Left lung (tissue), 10 donors: ENCODE data around the gene HYDIN. TPM values are rescaled to one million over a fixed set of nuclear protein-coding genes. Genes with fewer than 3 reads are reported as not detected.
"Not testable (repeated sequence)": the region's sequence is repeated elsewhere in the genome, so short reads cannot be mapped to it uniquely, and the experiment has no call there.

Experiments
- ATAC-seq: fragments of 200-7000 bp; cut with Tn5 transposase; one replicate; pipeline ENCODE4 v1.9.1; 2020; ENCODE audit warnings: moderate library complexity
- DNase-seq, 4 donors: peaks; one replicate each; pipeline ENCODE4 v3.0.0-alpha.2; 2013 to 2020
- H3K27ac ChIP-seq, 2 donors: fragments of 200-600 bp; sonication (generic) in 1 of 2; one replicate each; pipeline versions ENCODE4 v1.5.0 to v1.8.0; 2020 to 2021
- H3K27me3 ChIP-seq, 2 donors: fragments of 200-600 bp; sonication (generic) in 1 of 2; one replicate each; pipeline versions ENCODE4 v1.5.0 to v1.8.0; 2020 to 2021
- H3K36me3 ChIP-seq, 2 donors: fragments of 200-600 bp; sonication (generic) in 1 of 2; one replicate each; pipeline versions ENCODE4 v1.5.0 to v1.8.0; 2020 to 2021
- H3K4me1 ChIP-seq, 2 donors: fragments of 200-600 bp; one replicate each; pipeline ENCODE4 v1.8.0; 2021
- H3K4me3 ChIP-seq, 2 donors: fragments of 200-600 bp; sonication (generic) in 1 of 2; one replicate each; pipeline versions ENCODE4 v1.5.0 to v1.8.0; 2020 to 2021; ENCODE audit warnings: mild to moderate bottlenecking in 1 of 2
- H3K9me3 ChIP-seq, 2 donors: fragments of 200-600 bp; sonication (generic) in 1 of 2; one replicate each; pipeline versions ENCODE4 v1.5.0 to v1.8.0; 2020 to 2021
- intact Hi-C, 2 donors: fragments of 100-400 bp; cut with DNase I; formaldehyde crosslinking; loops; one replicate each; pipeline versions ENCODE4 v1.11.2 to v1.14.2; 2022
- polyA plus RNA-seq, 6 donors: library from polyadenylated mRNA; unstranded; fragments of 120-200 nt; gene quantifications; one replicate each; pipeline ENCODE4 v1.2.1, GENCODE V29; 2013; ENCODE audit not compliant: insufficient read length in 6 of 6
- total RNA-seq, 2 donors: library from RNA; stranded (reverse); fragmentation: NEBNext Ultra II Directional; extraction: Animal tissue kit (Norgen Biotek cat#: 25700); gene quantifications; one replicate each; pipeline ENCODE4 v1.2.1, GENCODE V29; 2021
- donor health status: DM: no; HTN: yes; CAD: no.
- donor health status: DM: no; HTN: no; CAD: no.

HYDIN gene
- total and polyA plus RNA-seq, 8 donors: 3.3 to 16.8 (median 12.4) TPM

GRCh38 chr16:70953824-70954223 is 276.7 kb downstream of the HYDIN start:
- intact Hi-C loops, ATAC-seq: not testable (repeated sequence)

GRCh38 chr16:70943551-70943950 is 287.0 kb downstream of the HYDIN start:
- H3K4me1 ChIP-seq, H3K9me3 ChIP-seq, intact Hi-C loops, H3K36me3 ChIP-seq, H3K27ac ChIP-seq, H3K4me3 ChIP-seq, ATAC-seq, H3K27me3 ChIP-seq: not testable (repeated sequence)
- DNase-seq: peak in 1 of 4 donors; percentile 59

More at GRCh38 chr16:70953824-70954223, 276.7 kb downstream of the HYDIN start:
- not testable (repeated sequence) for H3K4me3 ChIP-seq, H3K9me3 ChIP-seq, H3K36me3 ChIP-seq, DNase-seq, H3K4me1 ChIP-seq, H3K27me3 ChIP-seq, H3K27ac ChIP-seq

DNA sequence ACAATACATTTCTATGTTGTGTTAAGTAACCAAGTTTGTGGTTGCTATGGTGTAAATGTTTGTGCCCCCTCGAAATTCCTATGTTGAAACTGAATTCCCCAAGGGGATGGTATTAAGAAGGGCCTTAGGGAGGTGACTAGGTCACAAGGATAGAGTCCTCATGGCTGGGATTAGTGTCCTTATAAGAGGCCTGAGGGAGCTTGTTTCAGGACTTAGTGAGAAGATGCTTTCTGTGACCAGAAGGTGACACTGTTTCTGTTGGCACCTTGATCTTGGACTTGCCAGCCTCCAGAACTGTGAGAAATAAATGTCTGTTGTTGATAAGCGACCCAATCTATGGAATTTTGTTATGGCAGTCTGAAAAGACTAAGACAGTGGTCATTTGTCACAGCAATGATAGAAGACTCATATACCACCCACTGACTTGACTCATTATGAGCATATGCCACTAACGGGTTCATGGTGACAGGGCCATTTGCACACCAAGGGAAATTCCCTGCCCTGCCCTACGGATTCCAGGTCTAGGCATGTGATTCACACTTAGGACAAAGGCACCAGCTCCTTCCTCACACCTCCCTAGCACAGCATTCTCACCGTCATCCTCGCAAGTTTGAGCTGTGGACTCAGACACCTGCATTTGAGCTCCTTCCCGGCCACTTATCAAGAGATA is 290.7 kb downstream of the HYDIN start:
- H3K27ac ChIP-seq, DNase-seq, H3K4me1 ChIP-seq, H3K4me3 ChIP-seq, ATAC-seq, H3K36me3 ChIP-seq, H3K9me3 ChIP-seq, H3K27me3 ChIP-seq, intact Hi-C loops: not testable (repeated sequence)

- H3K9me3 ChIP-seq, H3K4me3 ChIP-seq, H3K27me3 ChIP-seq, H3K27ac ChIP-seq, H3K36me3 ChIP-seq, intact Hi-C loops, H3K4me1 ChIP-seq: not testable (repeated sequence)
- DNase-seq: peak in 1 of 4 donors; percentile 45
- peak; percentile 64 for ATAC-seq
Measured at GRCh38 chr16:70936781-70937525, 293.6 kb downstream of the HYDIN start.

- H3K9me3 ChIP-seq, DNase-seq, H3K36me3 ChIP-seq, ATAC-seq, H3K27ac ChIP-seq, H3K4me1 ChIP-seq, H3K4me3 ChIP-seq, intact Hi-C loops, H3K27me3 ChIP-seq: not testable (repeated sequence)
Measured at GRCh38 chr16:70935325-70935724, 295.2 kb downstream of the HYDIN start.

- ATAC-seq, DNase-seq, H3K9me3 ChIP-seq, H3K27ac ChIP-seq, H3K27me3 ChIP-seq, H3K36me3 ChIP-seq, H3K4me1 ChIP-seq, intact Hi-C loops, H3K4me3 ChIP-seq: not testable (repeated sequence)
Measured at GRCh38 chr16:70933746-70934145, 296.8 kb downstream of the HYDIN start.

- H3K27ac ChIP-seq, H3K4me1 ChIP-seq, ATAC-seq, intact Hi-C loops, H3K9me3 ChIP-seq, H3K27me3 ChIP-seq, H3K36me3 ChIP-seq, H3K4me3 ChIP-seq, DNase-seq: not testable (repeated sequence)
Measured at GRCh38 chr16:70930757-70931156, 299.8 kb downstream of the HYDIN start.

DNA sequence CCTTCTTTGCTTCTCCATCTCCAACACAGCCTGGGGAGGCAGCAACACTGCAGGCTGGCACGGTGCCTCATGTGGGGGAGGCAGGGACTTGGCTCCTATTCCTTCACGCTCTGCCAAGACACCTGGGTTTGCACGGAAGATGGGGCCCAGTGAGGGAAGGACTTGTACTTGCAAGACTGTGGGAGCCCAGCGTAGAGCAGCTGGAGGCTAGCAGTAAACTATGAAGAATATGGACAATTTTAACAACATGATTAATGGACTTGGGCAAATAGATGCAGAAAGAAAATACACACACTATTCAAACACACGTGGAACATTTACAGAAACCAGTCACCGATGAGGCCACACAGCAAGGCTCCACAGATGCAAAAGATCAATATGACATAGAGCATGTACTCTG is 308.4 kb downstream of the HYDIN start:
- DNase-seq: peak in 1 of 4 donors; percentile 5
- H3K4me3 ChIP-seq, H3K36me3 ChIP-seq, H3K4me1 ChIP-seq, ATAC-seq, H3K27me3 ChIP-seq, intact Hi-C loops, H3K9me3 ChIP-seq, H3K27ac ChIP-seq: not testable (repeated sequence)

DNA sequence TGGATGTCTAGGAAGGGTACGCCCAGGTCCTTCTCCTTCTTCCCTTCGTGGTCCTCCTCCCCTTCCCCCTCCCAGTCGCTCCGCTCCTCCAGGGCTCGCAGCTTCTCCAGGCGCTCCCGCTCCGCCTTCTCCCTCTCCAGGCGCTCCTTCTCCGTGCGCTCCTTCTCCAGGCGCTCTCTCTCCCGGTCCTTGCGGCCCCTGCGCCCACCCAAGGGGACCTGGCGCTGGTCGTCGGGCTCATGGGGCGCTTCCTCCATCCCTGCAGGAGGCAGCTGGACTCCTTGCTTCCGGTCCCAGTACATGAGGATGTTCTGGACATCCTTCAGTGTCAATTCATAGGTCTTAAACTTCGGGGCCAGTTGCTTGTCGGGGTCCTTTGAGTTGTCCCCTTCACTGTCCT is 309.9 kb downstream of the HYDIN start:
- ATAC-seq, H3K36me3 ChIP-seq, DNase-seq, intact Hi-C loops, H3K27me3 ChIP-seq, H3K4me3 ChIP-seq, H3K27ac ChIP-seq, H3K9me3 ChIP-seq, H3K4me1 ChIP-seq: not testable (repeated sequence)

- H3K4me3 ChIP-seq, H3K9me3 ChIP-seq, DNase-seq, H3K36me3 ChIP-seq, intact Hi-C loops, H3K4me1 ChIP-seq, ATAC-seq, H3K27ac ChIP-seq, H3K27me3 ChIP-seq: not testable (repeated sequence)
Measured at GRCh38 chr16:70888208-70888607, 342.3 kb downstream of the HYDIN start.

DNA sequence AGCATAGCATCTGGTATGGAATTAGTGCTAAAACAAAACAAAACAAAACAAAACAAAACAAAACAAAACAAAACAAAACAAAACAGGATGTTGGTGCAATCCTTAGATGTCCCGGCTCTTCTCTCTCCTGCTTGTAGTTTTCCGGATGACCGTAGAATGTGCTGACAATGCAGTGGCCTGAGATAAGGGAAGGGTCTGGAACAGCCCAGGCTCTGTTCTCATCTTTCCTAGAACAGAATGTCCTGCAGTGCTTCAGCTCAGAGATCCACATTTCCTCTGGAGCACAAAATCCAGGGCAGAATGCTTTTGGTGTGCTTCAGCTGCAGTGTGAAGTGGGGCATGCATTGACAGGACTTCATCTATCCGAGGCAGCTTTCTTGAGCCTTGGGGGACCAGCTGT is 345.9 kb downstream of the HYDIN start:
- H3K9me3 ChIP-seq, ATAC-seq, H3K27ac ChIP-seq, DNase-seq, intact Hi-C loops, H3K27me3 ChIP-seq, H3K4me1 ChIP-seq, H3K36me3 ChIP-seq, H3K4me3 ChIP-seq: not testable (repeated sequence)

GRCh38 chr16:70882311-70882710 is 348.2 kb downstream of the HYDIN start:
- intact Hi-C loops, H3K4me1 ChIP-seq, H3K27me3 ChIP-seq, H3K27ac ChIP-seq, ATAC-seq, DNase-seq, H3K4me3 ChIP-seq, H3K36me3 ChIP-seq, H3K9me3 ChIP-seq: not testable (repeated sequence)

DNA sequence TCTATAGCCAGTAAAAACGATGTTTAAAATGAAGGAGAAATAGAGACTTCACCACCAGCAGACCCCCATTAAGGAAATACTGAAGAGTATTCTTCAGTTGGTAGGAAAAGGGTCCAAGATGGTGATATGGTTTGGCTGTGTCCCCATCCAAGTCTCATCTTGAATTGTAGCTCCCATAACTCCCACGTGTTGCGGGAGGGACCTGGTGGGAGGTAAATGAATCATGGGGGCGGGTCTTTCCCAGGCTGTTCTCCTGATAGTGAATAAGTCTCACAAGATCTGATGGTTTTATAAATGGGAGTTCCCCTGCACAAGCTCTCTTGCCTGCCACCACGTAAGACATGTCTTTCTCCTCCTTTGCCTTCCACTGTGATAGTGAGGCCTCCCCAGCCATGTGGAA is 352.6 kb downstream of the HYDIN start:
- H3K27ac ChIP-seq, H3K4me3 ChIP-seq, H3K36me3 ChIP-seq, H3K4me1 ChIP-seq, ATAC-seq, intact Hi-C loops, H3K27me3 ChIP-seq, H3K9me3 ChIP-seq, DNase-seq: not testable (repeated sequence)
